ENCODE results near the gene SLC17A2.

The SLC17A2 gene

GRCh38 chr6:25919657-25920056 is 10.8 kb downstream of the SLC17A2 start:
- no peak for DNase-seq (ENCODE audit: low spot score)

GRCh38 chr6:25918083-25918683 is 12.3 kb downstream of the SLC17A2 start:
- no peak for DNase-seq (ENCODE audit: low spot score)

- no peak for DNase-seq (ENCODE audit: low spot score)
Observed at GRCh38 chr6:25916789-25917490, 13.6 kb downstream of the SLC17A2 start.

DNA sequence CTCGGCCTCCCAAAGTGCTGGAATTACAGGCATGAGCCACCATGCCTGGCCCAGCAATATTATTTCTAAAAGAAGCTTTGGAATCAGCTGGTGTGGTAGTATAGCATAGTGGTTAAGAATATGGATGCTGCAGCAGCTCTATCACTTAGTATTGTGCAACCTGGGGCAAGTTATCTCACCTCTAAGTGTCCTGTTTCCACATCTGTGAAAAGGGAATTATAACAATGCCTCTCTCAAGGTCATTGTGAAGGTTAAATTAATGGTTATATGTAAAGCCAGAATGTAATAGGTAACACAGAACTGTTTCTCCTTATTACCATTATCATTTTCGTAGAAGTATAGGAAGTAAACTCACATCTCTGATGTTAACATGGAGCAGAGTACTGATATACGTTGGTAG is 14.2 kb downstream of the SLC17A2 start:
- no peak for DNase-seq (ENCODE audit: low spot score)

- DNase-seq (ENCODE audit: low spot score) = no peak
Observed at GRCh38 chr6:25913741-25914140, 16.8 kb downstream of the SLC17A2 start.

- DNase-seq (ENCODE audit: low spot score) = no peak
Observed at GRCh38 chr6:25911351-25911750, 19.1 kb downstream of the SLC17A2 start.

DNA sequence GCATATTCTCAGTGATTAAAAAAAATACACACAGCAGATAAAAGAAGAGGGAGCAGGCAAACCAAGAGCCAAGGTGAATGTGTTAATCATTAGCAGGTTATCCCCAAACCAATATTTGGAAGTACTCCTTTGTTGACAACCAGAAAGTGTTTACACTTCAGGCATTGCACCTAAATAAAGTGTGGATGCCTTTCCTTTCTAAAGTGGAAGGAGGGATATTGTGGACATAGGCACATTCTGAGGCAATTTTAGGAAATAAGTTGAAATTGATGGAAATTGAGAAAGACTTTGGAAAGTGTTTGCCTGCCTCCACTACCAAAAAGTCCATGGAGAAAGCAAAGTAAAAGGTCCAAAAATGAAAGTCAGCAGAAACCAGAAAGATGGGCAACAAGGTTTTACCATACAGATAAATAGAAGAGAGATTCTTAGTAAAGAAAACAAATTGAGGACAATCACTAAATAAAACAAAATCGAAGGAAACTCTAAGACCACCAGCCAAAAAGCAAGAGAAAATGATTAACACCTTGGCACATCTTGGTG is 22.9 kb downstream of the SLC17A2 start:
- DNase-seq (ENCODE audit: low spot score) = no peak

- no peak for DNase-seq (ENCODE audit: low spot score)
Observed at GRCh38 chr6:25903467-25904099, 26.9 kb downstream of the SLC17A2 start.

DNA sequence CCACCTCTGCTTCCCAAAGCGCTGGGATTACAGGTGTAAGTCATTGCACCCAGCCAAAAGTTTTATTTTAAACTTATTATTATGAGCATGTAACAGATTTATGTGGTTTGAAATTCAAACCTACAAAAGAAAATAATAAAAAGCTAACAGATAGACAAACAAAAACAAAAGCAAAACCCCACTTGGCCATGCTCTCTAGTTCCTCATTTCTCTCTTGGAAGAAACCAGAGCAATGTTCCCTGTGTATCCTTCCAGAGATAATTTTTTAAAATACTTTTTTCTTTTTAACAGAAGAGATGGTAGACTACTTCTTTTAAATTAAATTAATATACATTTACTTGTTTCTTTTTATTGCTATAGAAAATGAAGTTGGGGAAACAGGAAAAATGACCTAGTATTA is 28.4 kb downstream of the SLC17A2 start:
- DNase-seq (ENCODE audit: low spot score) = no peak

GRCh38 chr6:25900843-25901242 is 29.6 kb downstream of the SLC17A2 start:
- DNase-seq (ENCODE audit: low spot score) = no peak

- no peak for DNase-seq (ENCODE audit: low spot score)
Observed at GRCh38 chr6:25899580-25900408, 30.7 kb downstream of the SLC17A2 start.

DNA sequence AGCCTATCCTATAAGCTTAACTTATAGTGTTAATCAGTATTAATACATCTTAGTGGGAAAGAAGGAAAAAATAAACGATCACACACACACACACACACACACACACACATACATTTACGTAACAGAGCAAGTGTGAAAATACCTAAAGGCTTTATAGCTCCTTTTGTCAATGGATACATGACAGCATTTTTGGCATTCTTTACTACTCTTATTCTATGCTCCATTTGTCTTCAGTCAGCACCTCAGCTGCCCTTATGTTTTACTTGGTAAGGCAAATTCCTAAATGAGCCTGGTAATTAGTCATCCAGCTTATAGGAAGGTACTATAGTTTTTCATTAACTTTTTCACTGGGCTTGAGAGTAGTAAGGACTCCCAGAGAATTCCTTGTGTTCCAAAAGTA is 31.4 kb downstream of the SLC17A2 start:
- DNase-seq (ENCODE audit: low spot score) = no peak

DNA sequence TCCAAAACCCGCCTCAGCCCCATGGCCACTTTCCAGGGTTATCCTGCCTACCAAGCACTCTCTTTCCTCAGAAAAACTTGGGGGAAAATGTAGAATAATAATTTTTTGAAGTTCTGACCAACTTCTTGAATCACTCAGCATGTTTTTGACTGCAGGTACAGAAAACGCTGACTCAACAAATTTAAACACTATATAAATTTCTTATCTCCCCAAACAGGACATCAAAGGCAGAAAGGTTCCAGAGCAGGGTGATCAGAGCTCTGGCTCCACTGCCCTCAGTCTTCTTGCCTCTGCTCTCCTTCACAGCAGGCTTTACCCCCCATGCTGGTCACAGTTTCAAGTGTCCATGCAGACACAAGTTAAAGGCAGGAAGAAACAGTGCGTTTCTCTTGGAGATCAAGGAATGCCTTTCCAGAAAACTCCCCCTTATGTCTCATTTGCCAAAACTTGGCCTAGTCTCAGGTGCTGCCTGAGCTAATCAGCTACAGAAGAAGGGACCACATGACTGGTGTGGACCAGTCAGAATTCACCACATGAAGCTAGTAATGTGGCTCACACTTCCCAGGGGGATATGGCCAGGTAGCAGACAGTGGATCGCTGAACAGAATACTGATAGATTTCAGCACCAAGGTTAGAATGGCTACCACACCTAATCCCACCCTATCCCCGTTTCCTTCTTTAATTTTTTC is 32.1 kb downstream of the SLC17A2 start:
- no peak for DNase-seq (ENCODE audit: low spot score)

- no peak for DNase-seq (ENCODE audit: low spot score)
Observed at GRCh38 chr6:25896252-25896651, 34.2 kb downstream of the SLC17A2 start.

DNA sequence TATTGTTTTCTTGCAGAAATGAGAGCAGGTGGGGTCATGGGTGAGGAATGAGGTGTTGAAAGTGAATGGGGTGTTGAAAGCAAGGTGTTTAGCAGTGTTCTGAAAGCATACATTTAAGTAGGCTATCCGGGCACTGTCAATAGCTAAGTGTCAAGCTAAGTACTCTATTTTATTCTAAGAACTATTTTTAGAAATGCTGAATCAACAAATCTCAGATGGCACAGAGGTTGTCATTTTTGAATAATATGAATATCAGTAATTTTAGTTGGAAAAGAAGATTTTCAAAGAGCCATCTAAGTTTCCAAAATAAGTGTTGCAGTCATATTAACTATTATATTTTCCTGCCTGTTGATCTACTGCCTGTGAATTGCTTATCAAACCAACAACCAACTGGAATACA is 34.7 kb downstream of the SLC17A2 start:
- no peak for DNase-seq (ENCODE audit: low spot score)

DNA sequence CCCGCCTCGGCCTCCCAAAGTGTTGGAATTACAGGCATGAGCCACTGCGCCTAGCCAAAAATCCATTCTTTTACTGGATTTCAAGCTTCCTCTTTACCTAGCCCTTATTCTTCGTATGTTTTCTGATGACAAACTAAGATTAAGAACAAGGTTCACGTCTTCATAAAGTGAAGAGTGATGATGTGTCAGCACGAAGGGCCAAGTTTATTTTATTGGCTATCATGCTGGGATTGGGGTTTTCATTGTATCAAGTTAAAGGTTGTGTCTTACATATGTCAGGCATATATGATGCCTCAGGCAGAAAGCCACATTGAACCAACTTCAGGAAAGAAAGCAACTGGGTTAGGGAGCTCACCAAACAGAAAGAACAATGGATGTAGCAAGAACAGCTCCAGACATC is 36.7 kb downstream of the SLC17A2 start:
- no peak for DNase-seq (ENCODE audit: low spot score)

DNA sequence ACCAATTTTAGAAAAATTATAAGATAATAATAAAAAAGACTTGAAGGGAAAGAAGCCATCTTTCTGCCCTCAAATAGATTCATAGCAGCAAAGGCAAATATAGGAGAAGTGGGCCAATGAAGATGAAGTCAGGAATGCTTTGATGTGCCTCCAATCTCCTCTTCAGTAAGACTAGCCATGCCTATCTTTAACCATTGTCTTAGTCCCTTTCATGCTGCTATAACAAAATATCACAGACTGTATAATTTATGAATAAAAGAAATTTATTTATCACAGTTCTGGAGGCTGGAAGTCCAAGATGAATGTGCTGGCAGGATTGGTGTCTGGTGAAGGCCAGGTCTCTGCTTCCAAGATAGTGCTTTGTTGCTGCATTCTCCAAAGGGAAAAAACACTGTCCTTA is 37.6 kb downstream of the SLC17A2 start:
- DNase-seq (ENCODE audit: low spot score) = no peak

GRCh38 chr6:25889877-25890853 is 40.3 kb downstream of the SLC17A2 start:
- DNase-seq (ENCODE audit: low spot score) = peak; percentile 23

GRCh38 chr6:25888626-25889025 is 41.9 kb downstream of the SLC17A2 start:
- DNase-seq (ENCODE audit: low spot score) = no peak

GRCh38 chr6:25886066-25886465 is 44.4 kb downstream of the SLC17A2 start:
- no peak for DNase-seq (ENCODE audit: low spot score)

DNA sequence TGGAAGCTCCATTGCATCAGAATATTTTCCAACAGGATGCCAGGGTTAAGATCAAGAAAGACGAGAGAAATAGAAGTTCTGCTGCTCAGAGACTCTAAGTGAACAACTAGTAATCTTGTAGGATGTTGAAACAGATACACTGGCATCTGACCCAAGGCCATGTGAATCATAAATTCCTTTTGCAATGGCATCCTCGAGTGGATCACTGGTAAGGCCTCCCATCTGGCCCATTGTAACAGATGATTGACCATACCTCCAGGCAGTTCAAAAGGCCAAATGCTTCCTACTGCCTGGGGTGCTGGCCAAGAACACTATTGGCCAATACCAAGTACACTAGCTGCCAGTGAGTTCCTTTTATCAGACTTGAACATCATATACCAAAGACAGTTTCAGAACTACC is 46.5 kb downstream of the SLC17A2 start:
- DNase-seq (ENCODE audit: low spot score) = peak; percentile 57
